Right atrium auricular region (tissue), 2 donors: Measurements from ENCODE around the gene PID1. TPM values are rescaled to one million over a fixed set of nuclear protein-coding genes. Genes with fewer than 3 reads are reported as not detected.

ENCODE experiments used
- DNase-seq: peaks from one replicate; pipeline ENCODE4 v3.0.0-alpha.2; 2019; ENCODE audit warnings: low spot score
- H3K27ac ChIP-seq, 2 donors: fragments of 200-600 bp; sonication (generic); 1 replicate in 1 of 2; 2 replicates in 1 of 2; pipeline ENCODE4 v1.5.1; 2016 to 2019
- H3K27me3 ChIP-seq, 2 donors: fragments of 200-600 bp; sonication (generic); one replicate each; pipeline versions ENCODE4 v1.5.1 to v1.6.0; 2017 to 2019
- H3K36me3 ChIP-seq: fragments of 200-600 bp; sonication (generic); one replicate; pipeline ENCODE4 v1.5.1; 2016
- H3K4me1 ChIP-seq, 2 donors: fragments of 200-600 bp; sonication (generic); one replicate each; pipeline versions ENCODE4 v1.5.1 to v1.6.0; 2017 to 2019
- H3K4me3 ChIP-seq, 2 donors: fragments of 200-600 bp; sonication (generic); 1 replicate in 1 of 2; 2 replicates in 1 of 2; pipeline ENCODE4 v1.5.1; 2017 to 2019; ENCODE audit warnings: mild to moderate bottlenecking in 1 of 2, moderate library complexity in 1 of 2
- H3K9me3 ChIP-seq, 2 donors: fragments of 200-600 bp; sonication (generic); one replicate each; pipeline ENCODE4 v1.5.1; 2019
- total RNA-seq, 2 donors: library from RNA; depleted of rRNA; stranded (reverse); fragments of >200 nt; gene quantifications; one replicate each; pipeline ENCODE4 v1.1.0, GENCODE V29; 2016
- TF ChIP-seq, protein P1 (sequence below), 2 donors: fragments of 200-600 bp; sonication (generic); IDR thresholded peaks; one replicate each; pipeline ENCODE4 v1.5.1; 2019; ENCODE audit warnings: antibody characterized with exemption in 2 of 2

PID1 gene
- total RNA-seq, 2 donors from 2014 or later = 9.1 to 24.0 TPM

- H3K27me3 ChIP-seq = no peaks in the 10 kb centered on the region
- H3K36me3 ChIP-seq = no peaks in the 10 kb centered on the region
- DNase-seq = no peak
- no peaks in the 10 kb centered on the region for H3K9me3 ChIP-seq
- peaks cover 0 to 9% of the 10 kb centered on the region in 2 donors for H3K4me1 ChIP-seq
- no peak overlapping the region for H3K4me3 ChIP-seq
- H3K27ac ChIP-seq = no peak overlapping the region
- TF ChIP-seq, protein P1, sequence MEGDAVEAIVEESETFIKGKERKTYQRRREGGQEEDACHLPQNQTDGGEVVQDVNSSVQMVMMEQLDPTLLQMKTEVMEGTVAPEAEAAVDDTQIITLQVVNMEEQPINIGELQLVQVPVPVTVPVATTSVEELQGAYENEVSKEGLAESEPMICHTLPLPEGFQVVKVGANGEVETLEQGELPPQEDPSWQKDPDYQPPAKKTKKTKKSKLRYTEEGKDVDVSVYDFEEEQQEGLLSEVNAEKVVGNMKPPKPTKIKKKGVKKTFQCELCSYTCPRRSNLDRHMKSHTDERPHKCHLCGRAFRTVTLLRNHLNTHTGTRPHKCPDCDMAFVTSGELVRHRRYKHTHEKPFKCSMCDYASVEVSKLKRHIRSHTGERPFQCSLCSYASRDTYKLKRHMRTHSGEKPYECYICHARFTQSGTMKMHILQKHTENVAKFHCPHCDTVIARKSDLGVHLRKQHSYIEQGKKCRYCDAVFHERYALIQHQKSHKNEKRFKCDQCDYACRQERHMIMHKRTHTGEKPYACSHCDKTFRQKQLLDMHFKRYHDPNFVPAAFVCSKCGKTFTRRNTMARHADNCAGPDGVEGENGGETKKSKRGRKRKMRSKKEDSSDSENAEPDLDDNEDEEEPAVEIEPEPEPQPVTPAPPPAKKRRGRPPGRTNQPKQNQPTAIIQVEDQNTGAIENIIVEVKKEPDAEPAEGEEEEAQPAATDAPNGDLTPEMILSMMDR (IDR thresholded peaks at IDR 0.05) = no peak
Measured at GRCh38 chr2:229130522-229130921, 140.6 kb downstream of the PID1 start.

GRCh38 chr2:229129738-229130371 is 141.2 kb downstream of the PID1 start:
- H3K27ac ChIP-seq = no peak overlapping the region
- no peaks in the 10 kb centered on the region for H3K36me3 ChIP-seq
- no peaks in the 10 kb centered on the region for H3K9me3 ChIP-seq
- H3K4me3 ChIP-seq = no peak overlapping the region
- no peak for DNase-seq
- H3K4me1 ChIP-seq = peaks cover 0 to 9% of the 10 kb centered on the region in 2 donors
- no peaks in the 10 kb centered on the region for H3K27me3 ChIP-seq
- TF ChIP-seq, protein P1 (IDR thresholded peaks at IDR 0.05) = no peak

- no peaks in the 10 kb centered on the region for H3K9me3 ChIP-seq
- H3K4me3 ChIP-seq = no peak overlapping the region
- H3K36me3 ChIP-seq = no peaks in the 10 kb centered on the region
- no peak for DNase-seq
- H3K27ac ChIP-seq = no peak overlapping the region
- TF ChIP-seq, protein P1 (IDR thresholded peaks at IDR 0.05) = no peak
- H3K4me1 ChIP-seq = peaks cover 0 to 9% of the 10 kb centered on the region in 2 donors
- no peaks in the 10 kb centered on the region for H3K27me3 ChIP-seq
Measured at GRCh38 chr2:229127471-229127870, 143.6 kb downstream of the PID1 start.

GRCh38 chr2:229126066-229126465 is 145.0 kb downstream of the PID1 start:
- TF ChIP-seq, protein P1 (IDR thresholded peaks at IDR 0.05) = no peak
- H3K27ac ChIP-seq = no peak overlapping the region
- H3K4me1 ChIP-seq = peaks cover 0 to 9% of the 10 kb centered on the region in 2 donors
- no peaks in the 10 kb centered on the region for H3K27me3 ChIP-seq
- H3K4me3 ChIP-seq = no peak overlapping the region
- H3K36me3 ChIP-seq = no peaks in the 10 kb centered on the region
- H3K9me3 ChIP-seq = no peaks in the 10 kb centered on the region
- DNase-seq = no peak

DNA sequence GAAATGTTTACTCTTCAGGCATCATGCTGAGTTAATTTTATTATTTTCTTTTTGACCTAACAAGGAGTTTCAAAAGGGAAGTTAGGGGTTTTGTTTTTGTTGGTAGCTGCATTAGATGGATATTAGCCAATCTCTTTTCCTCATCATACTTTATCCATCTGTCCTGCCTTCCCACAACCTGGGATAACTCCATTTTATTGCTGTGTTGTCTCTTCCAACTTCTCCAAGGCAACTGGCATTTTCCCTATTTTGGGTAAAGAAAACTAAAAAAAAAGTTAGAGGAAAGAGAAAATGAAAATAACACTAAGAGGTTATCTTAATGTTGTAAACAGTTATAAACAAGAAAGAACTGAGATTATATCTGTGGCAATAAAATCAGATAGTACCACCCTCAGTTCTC is 147.0 kb downstream of the PID1 start:
- Histone ChIP-seq H3K4me1 (no peaks in the 10 kb centered on the region), H3K27ac (no peak overlapping the region)
- no peak for DNase-seq

More for the DNA sequence above, 147.0 kb downstream of the PID1 start:
- TF ChIP-seq, protein P1 (IDR thresholded peaks at IDR 0.05) = no peak
- Histone ChIP-seq H3K4me3 (no peak overlapping the region), H3K9me3 (no peaks in the 10 kb centered on the region), H3K27me3 (no peaks in the 10 kb centered on the region), H3K36me3 (no peaks in the 10 kb centered on the region)
